IPS DF 6.9 (cell line): ENCODE data around the gene CFTR.

Experiments
- DNase-seq: peaks from one replicate; pipeline ENCODE4 v3.0.0-alpha.2; 2013; ENCODE audit warnings: low read depth, low spot score
- H3K27ac ChIP-seq: one replicate; pipeline ENCODE4 v1.5.1; 2013; ENCODE audit warnings: low read length, control low read depth
- H3K27me3 ChIP-seq: 2 replicates; pipeline ENCODE4 v1.6.1; 2013; ENCODE audit warnings: mild to moderate bottlenecking, low read length; ENCODE audit not compliant: control insufficient read depth, insufficient read depth
- H3K36me3 ChIP-seq: 2 replicates; pipeline ENCODE4 v1.6.1; 2013; ENCODE audit warnings: low read length; ENCODE audit not compliant: control insufficient read depth, insufficient read depth
- H3K4me1 ChIP-seq: 2 replicates; pipeline ENCODE4 v1.6.1; 2013; ENCODE audit warnings: low read length; ENCODE audit not compliant: control insufficient read depth, insufficient read depth
- H3K4me3 ChIP-seq: 2 replicates; pipeline ENCODE4 v1.5.1; 2013; ENCODE audit warnings: mild to moderate bottlenecking, low read length
- H3K9me3 ChIP-seq: 2 replicates; pipeline ENCODE4 v1.6.1; 2013; ENCODE audit warnings: low read length, inconsistent platforms; ENCODE audit not compliant: control insufficient read depth, insufficient read depth
- WGBS: extraction: QIAGEN DNeasy Blood & Tissue Kit; methylation state at CpG from one replicate; pipeline ENCODE4 v1.1.7; 2013; ENCODE audit warnings: mixed read lengths, missing lambda C conversion rate; ENCODE audit not compliant: insufficient read length, insufficient coverage; 5-methylcytosine and 5-hydroxymethylcytosine counted together

Gene CFTR

GRCh38 chr7:117682681-117683385 lies 203.0 kb downstream of the CFTR start:
- no peak for DNase-seq
- no peaks in the 10 kb centered on the region for H3K36me3 ChIP-seq
- H3K27ac ChIP-seq: no peak overlapping the region
- H3K27me3 ChIP-seq: no peaks in the 10 kb centered on the region
- H3K9me3 ChIP-seq: no peaks in the 10 kb centered on the region
- WGBS: no CpG with 5 or more reads among the region's 5 CpGs
- no peaks in the 10 kb centered on the region for H3K4me1 ChIP-seq
- no peak overlapping the region for H3K4me3 ChIP-seq

GRCh38 chr7:117683430-117684175 lies 203.8 kb downstream of the CFTR start:
- no peaks in the 10 kb centered on the region for H3K4me1 ChIP-seq
- no peaks in the 10 kb centered on the region for H3K36me3 ChIP-seq
- no CpG with 5 or more reads among the region's 8 CpGs for WGBS
- no peak overlapping the region for H3K4me3 ChIP-seq
- H3K27me3 ChIP-seq: no peaks in the 10 kb centered on the region
- H3K27ac ChIP-seq: no peak overlapping the region
- DNase-seq: no peak
- no peaks in the 10 kb centered on the region for H3K9me3 ChIP-seq

GRCh38 chr7:117685795-117686194 lies 206.0 kb downstream of the CFTR start:
- Histone ChIP-seq H3K4me1 (no peaks in the 10 kb centered on the region), H3K27ac (no peak overlapping the region), H3K27me3 (no peaks in the 10 kb centered on the region), H3K36me3 (no peaks in the 10 kb centered on the region), H3K4me3 (no peak overlapping the region), H3K9me3 (no peaks in the 10 kb centered on the region)
- no peak for DNase-seq

GRCh38 chr7:117686311-117686935 lies 206.6 kb downstream of the CFTR start:
- Histone ChIP-seq H3K27ac (no peak overlapping the region), H3K27me3 (no peaks in the 10 kb centered on the region), H3K36me3 (no peaks in the 10 kb centered on the region), H3K4me3 (no peak overlapping the region), H3K9me3 (no peaks in the 10 kb centered on the region), H3K4me1 (no peaks in the 10 kb centered on the region)
- DNase-seq: no peak

- WGBS: no CpG with 5 or more reads among the region's 2 CpGs
- Histone ChIP-seq H3K4me3 (no peak overlapping the region), H3K27ac (no peak overlapping the region), H3K27me3 (no peaks in the 10 kb centered on the region), H3K36me3 (no peaks in the 10 kb centered on the region), H3K9me3 (no peaks in the 10 kb centered on the region), H3K4me1 (no peaks in the 10 kb centered on the region)
- no peak for DNase-seq
Measured at GRCh38 chr7:117688126-117688525, 208.3 kb downstream of the CFTR start.

GRCh38 chr7:117689406-117689805 lies 209.6 kb downstream of the CFTR start:
- H3K36me3 ChIP-seq: no peaks in the 10 kb centered on the region
- H3K9me3 ChIP-seq: no peaks in the 10 kb centered on the region
- H3K4me1 ChIP-seq: no peaks in the 10 kb centered on the region
- no peaks in the 10 kb centered on the region for H3K27me3 ChIP-seq
- H3K4me3 ChIP-seq: no peak overlapping the region
- no peak overlapping the region for H3K27ac ChIP-seq
- no peak for DNase-seq

GRCh38 chr7:117690147-117690546 lies 210.3 kb downstream of the CFTR start:
- H3K9me3 ChIP-seq: no peaks in the 10 kb centered on the region
- no peak overlapping the region for H3K27ac ChIP-seq
- H3K4me1 ChIP-seq: no peaks in the 10 kb centered on the region
- no peak overlapping the region for H3K4me3 ChIP-seq
- H3K36me3 ChIP-seq: no peaks in the 10 kb centered on the region
- no CpG with 5 or more reads among the region's 3 CpGs for WGBS
- no peaks in the 10 kb centered on the region for H3K27me3 ChIP-seq
- no peak for DNase-seq

- no peak for DNase-seq
- Histone ChIP-seq H3K27ac (no peak overlapping the region), H3K9me3 (no peaks in the 10 kb centered on the region), H3K4me3 (no peak overlapping the region), H3K4me1 (no peaks in the 10 kb centered on the region), H3K27me3 (no peaks in the 10 kb centered on the region), H3K36me3 (no peaks in the 10 kb centered on the region)
- WGBS: no CpG with 5 or more reads among the region's 7 CpGs
Measured at GRCh38 chr7:117692338-117692737, 212.5 kb downstream of the CFTR start.

- Histone ChIP-seq H3K27ac (no peak overlapping the region), H3K9me3 (no peaks in the 10 kb centered on the region), H3K27me3 (no peaks in the 10 kb centered on the region), H3K4me3 (no peak overlapping the region), H3K4me1 (no peaks in the 10 kb centered on the region), H3K36me3 (no peaks in the 10 kb centered on the region)
- no peak for DNase-seq
- no CpG with 5 or more reads among the region's 2 CpGs for WGBS
Measured at GRCh38 chr7:117698018-117698417, 218.2 kb downstream of the CFTR start.

GRCh38 chr7:117704063-117704462 lies 224.2 kb downstream of the CFTR start:
- H3K36me3 ChIP-seq: no peaks in the 10 kb centered on the region
- no peak overlapping the region for H3K4me3 ChIP-seq
- WGBS: no CpG with 5 or more reads among the region's 3 CpGs
- H3K27me3 ChIP-seq: no peaks in the 10 kb centered on the region
- H3K4me1 ChIP-seq: no peaks in the 10 kb centered on the region
- no peak overlapping the region for H3K27ac ChIP-seq
- no peak for DNase-seq
- H3K9me3 ChIP-seq: no peaks in the 10 kb centered on the region

GRCh38 chr7:117705630-117706029 lies 225.8 kb downstream of the CFTR start:
- no peak for DNase-seq
- Histone ChIP-seq H3K4me3 (no peak overlapping the region), H3K27me3 (no peaks in the 10 kb centered on the region), H3K4me1 (no peaks in the 10 kb centered on the region), H3K27ac (no peak overlapping the region), H3K9me3 (no peaks in the 10 kb centered on the region), H3K36me3 (no peaks in the 10 kb centered on the region)
- no CpG with 5 or more reads among the region's 4 CpGs for WGBS
